ENCODE measurements around the gene RUNX1.

DNA sequence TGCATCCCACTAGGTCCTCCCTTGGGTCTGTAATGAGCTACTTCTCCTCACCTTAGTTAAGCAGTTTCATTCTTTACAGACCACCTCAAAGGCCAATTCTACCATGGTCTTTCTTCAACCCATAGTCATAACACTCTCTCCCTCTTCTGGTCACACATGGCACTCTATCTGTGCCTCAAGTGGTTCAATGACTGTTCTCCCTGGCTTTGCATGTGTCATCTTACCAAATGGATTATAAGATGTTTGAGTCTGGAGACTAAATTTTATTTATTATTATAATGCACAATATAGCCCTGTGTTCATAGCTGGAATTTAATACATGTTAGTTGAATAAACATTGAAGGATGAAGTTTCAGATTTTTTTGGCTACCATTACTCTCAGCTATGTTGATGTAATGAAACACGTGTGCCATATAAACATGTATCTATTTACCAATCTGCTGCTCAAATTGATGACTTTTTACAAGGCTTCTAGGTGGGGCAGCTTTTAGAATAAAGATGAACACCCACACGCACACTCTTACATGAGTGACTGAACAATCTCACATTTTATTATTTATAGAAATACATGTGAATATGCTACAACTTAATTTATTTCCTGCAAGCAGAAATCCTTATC lies 102.1 kb downstream of the RUNX1 start:
- TF ChIP-seq CTCF (IDR thresholded peaks at IDR 0.05) (no peak), POLR2A (IDR thresholded peaks at IDR 0.05) (no peak), EP300 (IDR thresholded peaks at IDR 0.05) (no peak)
